SK-N-SH treated with all-trans-retinoic acid at 6 μM for 48 hours (cell line): ENCODE results near the gene FGF14.

ENCODE experiments used
- ATAC-seq: fragments of 200-7000 bp; cut with Tn5 transposase; 3 replicates; pipeline ENCODE4 v1.9.1; 2020; ENCODE audit warnings: mild to moderate bottlenecking, moderate library complexity
- ARNTL ChIP-seq: fragments of 450-650 bp; formaldehyde crosslinking; IDR thresholded peaks from 2 replicates; pipeline ENCODE4 v1.5.0; 2020; ENCODE audit warnings: low read depth, mild to moderate bottlenecking, moderate library complexity, borderline replicate concordance
- BACH2 ChIP-seq: fragments of 250-450 bp; sonication (Bioruptor Pico); IDR thresholded peaks from 2 replicates; pipeline ENCODE4 v1.9.0; 2021; ENCODE audit warnings: mild to moderate bottlenecking, borderline replicate concordance
- CSDC2 ChIP-seq: fragments of 250-450 bp; sonication (Bioruptor Pico); IDR thresholded peaks from 2 replicates; pipeline ENCODE4 v1.5.0; 2020; ENCODE audit warnings: mild to moderate bottlenecking, moderate library complexity
- ESRRG ChIP-seq: fragments of 250-450 bp; sonication (Bioruptor Pico); IDR thresholded peaks from 2 replicates; pipeline ENCODE4 v1.6.1; 2021; ENCODE audit warnings: mild to moderate bottlenecking
- GLIS3 ChIP-seq: fragments of 250-450 bp; sonication (Bioruptor Pico); IDR thresholded peaks from 2 replicates; pipeline ENCODE4 v1.5.0; 2020; ENCODE audit warnings: mild to moderate bottlenecking, moderate library complexity
- ISL1 ChIP-seq: fragments of 250-450 bp; sonication (Bioruptor Pico); IDR thresholded peaks from 2 replicates; pipeline ENCODE4 v2.1.2; 2022; ENCODE audit warnings: mild to moderate bottlenecking, moderate library complexity
- OSR1 ChIP-seq: fragments of 250-450 bp; sonication (Bioruptor Pico); IDR thresholded peaks from 2 replicates; pipeline ENCODE4 v1.8.0; 2022; ENCODE audit warnings: moderate library complexity, mild to moderate bottlenecking, inconsistent platforms
- RARB ChIP-seq: fragments of 250-450 bp; sonication (Bioruptor Pico); IDR thresholded peaks from 2 replicates; pipeline ENCODE4 v1.8.0; 2021; ENCODE audit warnings: mild to moderate bottlenecking, moderate library complexity
- SNAI2 ChIP-seq: fragments of 250-450 bp; sonication (Bioruptor Pico); IDR thresholded peaks from 2 replicates; pipeline ENCODE4 v1.5.0; 2020; ENCODE audit warnings: mild to moderate bottlenecking, moderate library complexity
- TCF4 ChIP-seq: fragments of 250-450 bp; sonication (Bioruptor Pico); IDR thresholded peaks from 2 replicates; pipeline ENCODE4 v1.8.0; 2021; ENCODE audit warnings: mild to moderate bottlenecking, moderate library complexity, borderline replicate concordance
- TOX ChIP-seq: fragments of 250-450 bp; sonication (Bioruptor Pico); IDR thresholded peaks from 2 replicates; pipeline ENCODE4 v1.8.0; 2021; ENCODE audit warnings: mild to moderate bottlenecking, moderate library complexity, borderline replicate concordance
- ZC3H10 ChIP-seq: fragments of 250-450 bp; sonication (Bioruptor Pico); IDR thresholded peaks from 2 replicates; pipeline ENCODE4 v1.5.1; 2021; ENCODE audit warnings: mild to moderate bottlenecking, moderate library complexity
- ZFP3 ChIP-seq: fragments of 250-450 bp; sonication (Bioruptor Pico); IDR thresholded peaks from 2 replicates; pipeline ENCODE4 v1.5.0; 2020; ENCODE audit warnings: mild to moderate bottlenecking, moderate library complexity
- ZFP30 ChIP-seq: fragments of 450-650 bp; formaldehyde crosslinking; IDR thresholded peaks from 2 replicates; pipeline ENCODE4 v1.5.0; 2022; ENCODE audit warnings: mild to moderate bottlenecking, moderate library complexity
- ZNF565 ChIP-seq: fragments of 450-650 bp; formaldehyde crosslinking; conservative IDR thresholded peaks from 2 replicates; pipeline ENCODE4 v1.5.0; 2020; ENCODE audit warnings: low read depth, mild to moderate bottlenecking, moderate library complexity
- ZNF70 ChIP-seq: fragments of 450-650 bp; formaldehyde crosslinking; IDR thresholded peaks from 2 replicates; pipeline ENCODE4 v1.5.0; 2020; ENCODE audit warnings: mild to moderate bottlenecking, moderate library complexity
- ZNF8 ChIP-seq: fragments of 450-650 bp; formaldehyde crosslinking; IDR thresholded peaks from 2 replicates; pipeline ENCODE4 v1.5.0; 2020; ENCODE audit warnings: mild to moderate bottlenecking, moderate library complexity
- TF ChIP-seq, protein P1 (sequence below): fragments of 250-450 bp; sonication (Bioruptor Pico); IDR thresholded peaks from 2 replicates; pipeline ENCODE4 v1.5.0; 2020; ENCODE audit warnings: mild to moderate bottlenecking, moderate library complexity
- TF ChIP-seq, protein P2 (sequence below): fragments of 250-450 bp; sonication (Bioruptor Pico); IDR thresholded peaks from 2 replicates; pipeline ENCODE4 v1.5.1; 2020; ENCODE audit warnings: low read depth, mild to moderate bottlenecking, moderate library complexity
- TF ChIP-seq, protein P3 (sequence below): fragments of 250-450 bp; sonication (Bioruptor Pico); IDR thresholded peaks from 2 replicates; pipeline ENCODE4 v1.5.1; 2021; ENCODE audit warnings: mild to moderate bottlenecking, moderate library complexity
- TF ChIP-seq, protein P4 (sequence below): fragments of 250-450 bp; sonication (Bioruptor Pico); IDR thresholded peaks from 2 replicates; pipeline ENCODE4 v1.8.0; 2020; ENCODE audit warnings: mild to moderate bottlenecking, moderate library complexity, borderline replicate concordance

The FGF14 gene

DNA sequence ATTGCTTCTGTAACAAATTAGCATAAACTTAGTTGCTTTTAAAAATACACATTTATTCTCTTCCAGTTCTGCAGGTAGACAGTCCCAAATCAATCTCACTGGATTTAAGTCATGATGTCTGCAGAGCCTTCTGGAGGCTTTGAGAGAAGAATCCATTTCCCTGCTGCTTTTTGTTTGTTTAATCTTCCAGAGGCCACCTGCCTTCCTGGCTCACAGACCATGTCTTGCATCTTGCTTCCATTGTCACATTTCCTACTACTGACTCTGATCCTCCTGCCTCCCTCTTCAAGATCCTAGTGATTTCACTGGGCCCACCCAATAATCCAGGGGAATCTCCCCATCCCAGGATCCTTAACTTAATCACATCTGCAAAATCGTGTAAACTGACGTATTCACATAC lies 476.1 kb downstream of the FGF14 start:
- TF ChIP-seq ZFP30 (CRISPR knock-in tag) (no peak), ARNTL (no peak), TCF4 (no peak), ZNF565 (CRISPR knock-in tag) (no peak), SNAI2 (CRISPR knock-in tag) (no peak), ZNF70 (CRISPR knock-in tag) (no peak), ISL1 (CRISPR knock-in tag) (no peak), ZC3H10 (CRISPR knock-in tag) (no peak), ZNF8 (no peak), RARB (CRISPR knock-in tag) (no peak), OSR1 (no peak), ESRRG (CRISPR knock-in tag) (no peak), BACH2 (CRISPR knock-in tag) (no peak)
- TF ChIP-seq, protein P1, sequence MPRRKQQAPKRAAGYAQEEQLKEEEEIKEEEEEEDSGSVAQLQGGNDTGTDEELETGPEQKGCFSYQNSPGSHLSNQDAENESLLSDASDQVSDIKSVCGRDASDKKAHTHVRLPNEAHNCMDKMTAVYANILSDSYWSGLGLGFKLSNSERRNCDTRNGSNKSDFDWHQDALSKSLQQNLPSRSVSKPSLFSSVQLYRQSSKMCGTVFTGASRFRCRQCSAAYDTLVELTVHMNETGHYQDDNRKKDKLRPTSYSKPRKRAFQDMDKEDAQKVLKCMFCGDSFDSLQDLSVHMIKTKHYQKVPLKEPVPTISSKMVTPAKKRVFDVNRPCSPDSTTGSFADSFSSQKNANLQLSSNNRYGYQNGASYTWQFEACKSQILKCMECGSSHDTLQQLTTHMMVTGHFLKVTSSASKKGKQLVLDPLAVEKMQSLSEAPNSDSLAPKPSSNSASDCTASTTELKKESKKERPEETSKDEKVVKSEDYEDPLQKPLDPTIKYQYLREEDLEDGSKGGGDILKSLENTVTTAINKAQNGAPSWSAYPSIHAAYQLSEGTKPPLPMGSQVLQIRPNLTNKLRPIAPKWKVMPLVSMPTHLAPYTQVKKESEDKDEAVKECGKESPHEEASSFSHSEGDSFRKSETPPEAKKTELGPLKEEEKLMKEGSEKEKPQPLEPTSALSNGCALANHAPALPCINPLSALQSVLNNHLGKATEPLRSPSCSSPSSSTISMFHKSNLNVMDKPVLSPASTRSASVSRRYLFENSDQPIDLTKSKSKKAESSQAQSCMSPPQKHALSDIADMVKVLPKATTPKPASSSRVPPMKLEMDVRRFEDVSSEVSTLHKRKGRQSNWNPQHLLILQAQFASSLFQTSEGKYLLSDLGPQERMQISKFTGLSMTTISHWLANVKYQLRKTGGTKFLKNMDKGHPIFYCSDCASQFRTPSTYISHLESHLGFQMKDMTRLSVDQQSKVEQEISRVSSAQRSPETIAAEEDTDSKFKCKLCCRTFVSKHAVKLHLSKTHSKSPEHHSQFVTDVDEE: no peak
- TF ChIP-seq, all 23 proteins: peak for 0
- ATAC-seq: no peak

DNA sequence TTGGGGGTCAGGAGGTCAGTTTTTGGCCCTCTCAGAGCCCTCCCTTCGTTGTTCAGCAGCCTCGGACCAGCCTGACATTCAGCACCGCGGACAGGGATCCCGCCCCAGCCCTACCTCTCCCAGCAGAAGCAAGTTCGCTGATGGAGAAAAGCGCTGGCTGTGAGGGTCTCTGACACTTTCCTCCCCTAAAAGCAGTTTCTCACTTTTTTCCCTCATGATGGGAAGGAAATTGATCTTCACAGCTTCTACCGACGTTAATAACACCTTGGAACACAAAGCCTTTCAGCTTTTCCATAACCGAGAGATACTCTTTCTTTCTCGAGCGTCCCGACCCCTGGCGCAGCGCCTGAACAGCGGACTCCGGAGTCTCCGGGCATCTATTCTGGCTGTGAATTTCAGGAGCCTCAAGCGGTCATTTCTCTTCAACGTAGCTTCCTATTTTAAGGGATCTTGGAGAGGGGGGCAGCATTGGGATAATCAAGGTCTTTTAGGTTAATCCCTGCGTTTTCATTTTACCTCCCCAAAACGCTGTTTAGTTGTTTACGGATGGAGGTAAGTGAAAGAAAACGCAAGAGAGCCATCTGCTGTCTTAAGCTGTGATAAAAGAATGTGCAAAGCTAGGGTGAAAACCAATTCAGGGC lies 482.2 kb downstream of the FGF14 start:
- no peak for ATAC-seq

More for the DNA sequence above, 482.2 kb downstream of the FGF14 start:
- TF ChIP-seq ARNTL (no peak), TCF4 (no peak), RARB (CRISPR knock-in tag) (no peak), BACH2 (CRISPR knock-in tag) (no peak), OSR1 (no peak), ZNF70 (CRISPR knock-in tag) (no peak), GLIS3 (CRISPR knock-in tag) (no peak), ESRRG (CRISPR knock-in tag) (no peak), ZC3H10 (CRISPR knock-in tag) (no peak), ZNF565 (CRISPR knock-in tag) (no peak), TOX (CRISPR knock-in tag) (no peak), ZFP3 (CRISPR knock-in tag) (no peak), ISL1 (CRISPR knock-in tag) (no peak), SNAI2 (CRISPR knock-in tag) (no peak), CSDC2 (CRISPR knock-in tag) (no peak)
- TF ChIP-seq, protein P2, sequence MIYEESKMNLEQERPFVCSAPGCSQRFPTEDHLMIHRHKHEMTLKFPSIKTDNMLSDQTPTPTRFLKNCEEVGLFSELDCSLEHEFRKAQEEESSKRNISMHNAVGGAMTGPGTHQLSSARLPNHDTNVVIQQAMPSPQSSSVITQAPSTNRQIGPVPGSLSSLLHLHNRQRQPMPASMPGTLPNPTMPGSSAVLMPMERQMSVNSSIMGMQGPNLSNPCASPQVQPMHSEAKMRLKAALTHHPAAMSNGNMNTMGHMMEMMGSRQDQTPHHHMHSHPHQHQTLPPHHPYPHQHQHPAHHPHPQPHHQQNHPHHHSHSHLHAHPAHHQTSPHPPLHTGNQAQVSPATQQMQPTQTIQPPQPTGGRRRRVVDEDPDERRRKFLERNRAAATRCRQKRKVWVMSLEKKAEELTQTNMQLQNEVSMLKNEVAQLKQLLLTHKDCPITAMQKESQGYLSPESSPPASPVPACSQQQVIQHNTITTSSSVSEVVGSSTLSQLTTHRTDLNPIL (CRISPR knock-in tag): no peak
- TF ChIP-seq, protein P3, sequence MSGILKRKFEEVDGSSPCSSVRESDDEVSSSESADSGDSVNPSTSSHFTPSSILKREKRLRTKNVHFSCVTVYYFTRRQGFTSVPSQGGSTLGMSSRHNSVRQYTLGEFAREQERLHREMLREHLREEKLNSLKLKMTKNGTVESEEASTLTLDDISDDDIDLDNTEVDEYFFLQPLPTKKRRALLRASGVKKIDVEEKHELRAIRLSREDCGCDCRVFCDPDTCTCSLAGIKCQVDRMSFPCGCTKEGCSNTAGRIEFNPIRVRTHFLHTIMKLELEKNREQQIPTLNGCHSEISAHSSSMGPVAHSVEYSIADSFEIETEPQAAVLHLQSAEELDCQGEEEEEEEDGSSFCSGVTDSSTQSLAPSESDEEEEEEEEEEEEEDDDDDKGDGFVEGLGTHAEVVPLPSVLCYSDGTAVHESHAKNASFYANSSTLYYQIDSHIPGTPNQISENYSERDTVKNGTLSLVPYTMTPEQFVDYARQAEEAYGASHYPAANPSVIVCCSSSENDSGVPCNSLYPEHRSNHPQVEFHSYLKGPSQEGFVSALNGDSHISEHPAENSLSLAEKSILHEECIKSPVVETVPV (CRISPR knock-in tag): no peak
- TF ChIP-seq, protein P4, sequence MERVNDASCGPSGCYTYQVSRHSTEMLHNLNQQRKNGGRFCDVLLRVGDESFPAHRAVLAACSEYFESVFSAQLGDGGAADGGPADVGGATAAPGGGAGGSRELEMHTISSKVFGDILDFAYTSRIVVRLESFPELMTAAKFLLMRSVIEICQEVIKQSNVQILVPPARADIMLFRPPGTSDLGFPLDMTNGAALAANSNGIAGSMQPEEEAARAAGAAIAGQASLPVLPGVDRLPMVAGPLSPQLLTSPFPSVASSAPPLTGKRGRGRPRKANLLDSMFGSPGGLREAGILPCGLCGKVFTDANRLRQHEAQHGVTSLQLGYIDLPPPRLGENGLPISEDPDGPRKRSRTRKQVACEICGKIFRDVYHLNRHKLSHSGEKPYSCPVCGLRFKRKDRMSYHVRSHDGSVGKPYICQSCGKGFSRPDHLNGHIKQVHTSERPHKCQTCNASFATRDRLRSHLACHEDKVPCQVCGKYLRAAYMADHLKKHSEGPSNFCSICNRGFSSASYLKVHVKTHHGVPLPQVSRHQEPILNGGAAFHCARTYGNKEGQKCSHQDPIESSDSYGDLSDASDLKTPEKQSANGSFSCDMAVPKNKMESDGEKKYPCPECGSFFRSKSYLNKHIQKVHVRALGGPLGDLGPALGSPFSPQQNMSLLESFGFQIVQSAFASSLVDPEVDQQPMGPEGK: no peak
- TF ChIP-seq, protein P1: no peak
